HG03196 (cell line): ENCODE results near the gene SNAI3.

Experiments
- ATAC-seq: cut with Tn5 transposase; IDR thresholded peaks from one replicate; pipeline ENCODE4 v1.9.1; 2021; ENCODE audit not compliant: unreplicated experiment

SNAI3 gene

GRCh38 chr16:88636488-88637265 is 49.6 kb downstream of the SNAI3 start:
- no peak for ATAC-seq

GRCh38 chr16:88635671-88636319 is 50.5 kb downstream of the SNAI3 start:
- no peak for ATAC-seq

- peak; percentile 7 for ATAC-seq
Measured at GRCh38 chr16:88634994-88635670, 51.2 kb downstream of the SNAI3 start.

GRCh38 chr16:88634141-88634993 is 51.9 kb downstream of the SNAI3 start:
- ATAC-seq, result peak; percentile 49

GRCh38 chr16:88633684-88634140 is 52.6 kb downstream of the SNAI3 start:
- ATAC-seq, result peak; percentile 37

- ATAC-seq, result no peak
Measured at GRCh38 chr16:88632587-88632930, 53.7 kb downstream of the SNAI3 start.

GRCh38 chr16:88631920-88632586 is 54.3 kb downstream of the SNAI3 start:
- ATAC-seq, result no peak

- ATAC-seq, result no peak
Measured at GRCh38 chr16:88631384-88631783, 54.9 kb downstream of the SNAI3 start.

- no peak for ATAC-seq
Measured at GRCh38 chr16:88630941-88631340, 55.4 kb downstream of the SNAI3 start.

GRCh38 chr16:88630433-88630832 is 55.9 kb downstream of the SNAI3 start:
- ATAC-seq, result no peak

GRCh38 chr16:88629835-88630234 is 56.5 kb downstream of the SNAI3 start:
- ATAC-seq, result no peak

GRCh38 chr16:88628512-88628974 is 57.8 kb downstream of the SNAI3 start:
- ATAC-seq, result no peak
